Aorta (tissue), 5 donors: ENCODE measurements around the gene IL1B. TPM values are rescaled to one million over a fixed set of nuclear protein-coding genes. Genes with fewer than 3 reads are reported as not detected.

Experiments used
- ATAC-seq: fragments of 200-7000 bp; cut with Tn5 transposase; one replicate; pipeline ENCODE4 v1.9.1; 2022; ENCODE audit warnings: moderate library complexity; ENCODE audit not compliant: low FRiP score
- DNase-seq, 2 donors: peaks; one replicate each; pipeline ENCODE4 v3.0.0-alpha.2; 2020
- H3K27ac ChIP-seq, 2 donors: one replicate each; pipeline ENCODE4 v1.5.1; 2013; ENCODE audit warnings: low read length in 2 of 2, mild to moderate bottlenecking in 2 of 2, moderate library complexity in 2 of 2, control low read depth in 1 of 2, inconsistent platforms in 1 of 2, low read depth in 1 of 2
- H3K27me3 ChIP-seq, 2 donors: one replicate each; pipeline ENCODE4 v1.6.1; 2013; ENCODE audit warnings: control low read depth in 1 of 2, low read length in 1 of 2, mild to moderate bottlenecking in 1 of 2, moderate library complexity in 1 of 2; ENCODE audit not compliant: insufficient read depth in 2 of 2, control insufficient read depth in 1 of 2
- H3K36me3 ChIP-seq, 2 donors: one replicate each; pipeline ENCODE4 v1.6.1; 2013; ENCODE audit warnings: control low read depth in 1 of 2, low read length in 1 of 2, mild to moderate bottlenecking in 1 of 2; ENCODE audit not compliant: insufficient read depth in 2 of 2, control insufficient read depth in 1 of 2
- H3K4me1 ChIP-seq, 2 donors: one replicate each; pipeline ENCODE4 v1.6.1; 2013; ENCODE audit warnings: low read length in 2 of 2, control low read depth in 1 of 2, mild to moderate bottlenecking in 1 of 2, moderate library complexity in 1 of 2; ENCODE audit not compliant: insufficient read depth in 2 of 2, control insufficient read depth in 1 of 2
- H3K4me3 ChIP-seq, 2 donors: one replicate each; pipeline ENCODE4 v1.5.1; 2013; ENCODE audit warnings: low read length in 2 of 2, control low read depth in 1 of 2, mild to moderate bottlenecking in 1 of 2
- H3K9me3 ChIP-seq: one replicate; pipeline ENCODE4 v1.6.1; 2013; ENCODE audit warnings: mild to moderate bottlenecking, low read length; ENCODE audit not compliant: control insufficient read depth
- WGBS, 2 donors: extraction: QIAGEN DNeasy Blood & Tissue Kit; methylation state at CpG; one replicate each; pipeline ENCODE4 v1.1.7; 2013; 5-methylcytosine and 5-hydroxymethylcytosine counted together
- intact Hi-C, 2 donors: fragments of 100-400 bp; cut with DNase I; formaldehyde crosslinking; loops; one replicate each; pipeline versions ENCODE4 v1.14.2 to v1.15.0; 2022
- polyA plus RNA-seq, 2 donors: library from polyadenylated mRNA; stranded (reverse); fragments of 200-250 nt; gene quantifications; one replicate each; pipeline ENCODE4 v1.2.3, GENCODE V29; 2013
- total RNA-seq, 2 donors: library from RNA; stranded (reverse); fragmentation: NEBNext Ultra II Directional; extraction: Animal tissue kit (Norgen Biotek cat#: 25700); gene quantifications; one replicate each; pipeline ENCODE4 v1.2.1, GENCODE V29; 2021
- donor health status: healthy with polysubstance abuse.
- donor health status: Bipolar disorder and iron deficiency.
- donor health status: DM: no; HTN: no; CAD: no.
- donor health status: DM: no; HTN: no; CAD: no.
- donor health status: DM: yes; HTN: yes; CAD: no.

IL1B gene
- total and polyA plus RNA-seq, 4 donors = 1.2 to 9.3 (median 2.3) TPM

DNA sequence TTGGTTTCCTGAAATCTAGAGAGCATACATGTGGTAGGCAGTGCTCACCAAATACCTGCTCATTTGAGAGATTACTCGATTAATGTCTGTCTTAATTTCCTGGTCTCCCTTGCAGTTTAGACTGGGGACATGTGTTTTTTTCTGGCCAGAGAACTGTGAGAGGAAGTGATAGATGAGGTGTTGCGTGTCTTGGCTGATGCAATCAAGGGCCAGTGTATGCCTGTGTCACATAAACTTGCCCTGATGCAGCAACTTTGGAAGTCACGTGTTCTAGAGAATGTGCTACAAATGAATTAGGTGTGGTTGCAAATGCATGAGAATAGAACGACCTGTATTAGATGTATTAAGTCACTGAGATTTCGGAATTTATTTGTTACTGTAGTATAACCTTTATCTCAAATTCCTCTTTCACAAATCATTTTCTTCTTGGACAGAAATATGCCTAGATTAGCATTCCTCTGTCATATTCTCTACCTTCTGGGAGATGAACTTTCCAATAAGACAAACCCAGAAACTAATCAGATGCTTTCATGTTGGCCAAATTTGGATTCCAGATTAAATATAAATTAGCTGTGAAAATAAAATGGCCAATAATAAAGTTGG lies 42.3 kb downstream of the IL1B start:
- DNase-seq (peak in 1 of 2 donors; percentile 69), ATAC-seq (peak; percentile 74)
- H3K4me1 ChIP-seq = no peaks in the 10 kb centered on the region
- no peaks in the 10 kb centered on the region for H3K36me3 ChIP-seq
- H3K4me3 ChIP-seq = no peak overlapping the region
- 61 to 67% methylated on average over 5 of the region's 5 CpGs for WGBS, 2 donors
- no peaks in the 10 kb centered on the region for H3K9me3 ChIP-seq
- intact Hi-C loops = no loop called here
- H3K27ac ChIP-seq = no peak overlapping the region
- no peaks in the 10 kb centered on the region for H3K27me3 ChIP-seq

DNA sequence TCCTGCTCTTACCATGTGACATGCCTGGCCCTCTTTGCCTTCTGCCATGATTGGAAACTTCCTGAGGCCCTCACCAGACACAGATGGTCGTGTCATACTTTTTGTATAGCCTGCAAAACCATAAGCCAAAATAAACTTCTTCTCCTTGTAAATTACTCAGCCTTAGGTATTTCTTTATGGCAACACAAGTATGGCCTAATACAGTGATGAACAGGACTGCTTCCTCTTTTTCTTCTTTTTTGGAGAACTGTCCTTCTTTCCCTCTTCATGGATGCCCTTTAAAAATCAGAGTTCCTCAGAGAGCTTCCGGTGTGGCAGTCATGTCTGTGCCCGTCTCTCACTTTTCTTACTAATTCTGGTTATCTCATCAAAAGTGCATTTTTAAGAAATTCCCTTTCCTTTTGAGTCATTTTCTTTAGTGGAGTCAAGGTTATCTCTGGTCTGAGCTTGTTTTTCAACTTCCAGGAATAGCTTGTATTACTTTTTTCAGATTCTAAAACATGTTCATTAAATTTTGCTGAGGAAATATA lies 43.1 kb downstream of the IL1B start:
- intact Hi-C loops = no loop called here
- H3K9me3 ChIP-seq = no peaks in the 10 kb centered on the region
- no peak for DNase-seq
- no peak for ATAC-seq
- 42 to 46% methylated on average over 3 of the region's 3 CpGs for whole genome bisulfite sequencing, 2 donors
- no peaks in the 10 kb centered on the region for H3K27me3 ChIP-seq
- H3K4me1 ChIP-seq = no peaks in the 10 kb centered on the region
- no peaks in the 10 kb centered on the region for H3K36me3 ChIP-seq
- no peak overlapping the region for H3K27ac ChIP-seq
- H3K4me3 ChIP-seq = no peak overlapping the region

DNA sequence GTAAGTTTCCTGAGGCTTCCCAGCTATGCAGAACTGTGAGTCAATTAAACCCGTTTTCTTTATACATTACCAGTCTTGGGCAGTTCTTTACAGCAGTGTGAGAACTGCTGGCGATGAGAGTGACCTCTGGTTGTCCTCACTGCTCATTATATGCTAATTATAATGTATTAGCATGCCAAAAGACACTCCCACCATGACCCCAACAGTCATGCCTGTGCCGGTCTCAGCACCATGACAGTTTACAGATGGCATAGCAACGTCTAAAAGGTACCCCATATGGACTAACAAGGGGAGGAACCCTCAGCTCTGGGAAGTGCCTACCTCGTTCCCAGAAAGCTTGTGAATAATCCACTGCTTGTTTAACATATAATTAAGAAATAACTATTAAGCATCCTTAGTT lies 44.2 kb downstream of the IL1B start:
- no peak for ATAC-seq
- H3K27me3 ChIP-seq = no peaks in the 10 kb centered on the region
- WGBS, 2 donors = 75 to 76% methylated on average over 5 of the region's 5 CpGs
- H3K9me3 ChIP-seq = no peaks in the 10 kb centered on the region
- no peaks in the 10 kb centered on the region for H3K36me3 ChIP-seq
- intact Hi-C loops = no loop called here
- H3K27ac ChIP-seq = no peak overlapping the region
- DNase-seq = no peak
- no peak overlapping the region for H3K4me3 ChIP-seq
- H3K4me1 ChIP-seq = no peaks in the 10 kb centered on the region

DNA sequence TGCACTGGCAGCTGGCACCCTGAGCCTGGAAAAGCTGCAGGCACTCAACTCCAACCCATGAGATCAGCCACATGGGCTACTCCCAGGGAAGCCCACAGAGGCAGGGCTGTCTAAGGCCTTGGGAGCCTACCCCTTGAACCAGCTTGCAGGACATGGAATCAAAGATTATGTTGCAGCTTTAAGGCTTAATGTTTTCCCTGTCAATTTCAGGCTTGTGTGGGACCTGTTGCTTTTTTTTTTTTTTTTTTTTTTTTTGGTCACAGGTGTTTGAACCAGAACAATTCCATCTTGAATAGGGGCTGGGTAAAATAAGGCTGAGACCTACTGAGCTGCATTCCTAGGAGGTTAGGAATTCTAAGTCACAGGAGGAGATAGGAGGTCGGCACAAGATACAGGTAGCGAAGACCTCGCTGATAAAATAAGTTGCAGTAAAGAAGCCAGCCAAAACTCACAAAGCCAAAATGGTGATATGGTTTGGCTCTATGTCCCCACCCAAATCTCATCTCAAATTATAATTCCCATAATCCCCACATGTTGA lies 44.8 kb downstream of the IL1B start:
- intact Hi-C loops = no loop called here
- 93 to 98% methylated on average over 3 of the region's 3 CpGs for WGBS, 2 donors

DNA sequence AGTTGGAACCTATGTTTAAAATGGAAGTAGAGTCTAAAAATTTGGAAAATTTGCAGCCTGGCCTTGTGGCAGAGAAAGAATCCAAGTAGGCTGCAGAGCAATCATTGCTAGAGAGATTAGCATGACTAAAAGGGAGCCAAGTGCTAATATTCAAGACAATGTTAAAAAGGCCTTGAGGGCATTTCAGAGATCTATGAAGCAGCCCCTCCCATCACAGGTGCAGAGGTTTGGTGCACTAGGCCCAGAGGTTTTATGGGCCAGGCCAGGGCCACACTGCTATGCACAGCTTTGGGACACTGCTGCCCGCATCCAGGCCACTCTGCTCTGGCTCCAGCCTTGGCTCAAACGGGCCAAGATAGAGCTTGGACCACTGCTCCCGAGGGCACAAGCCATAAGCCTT lies 45.6 kb downstream of the IL1B start:
- no peaks in the 10 kb centered on the region for H3K9me3 ChIP-seq
- no peaks in the 10 kb centered on the region for H3K4me1 ChIP-seq
- intact Hi-C loops = no loop called here
- ATAC-seq (no peak), DNase-seq (no peak)
- no peaks in the 10 kb centered on the region for H3K36me3 ChIP-seq
- H3K27ac ChIP-seq = no peak overlapping the region
- 89 to 95% methylated on average over 3 of the region's 3 CpGs for WGBS, 2 donors
- no peak overlapping the region for H3K4me3 ChIP-seq
- H3K27me3 ChIP-seq = no peaks in the 10 kb centered on the region

More for the DNA sequence above, 44.8 kb downstream of the IL1B start:
- no peak for ATAC-seq
- Histone ChIP-seq H3K4me3 (no peak overlapping the region), H3K27me3 (no peaks in the 10 kb centered on the region), H3K36me3 (no peaks in the 10 kb centered on the region), H3K27ac (no peak overlapping the region), H3K9me3 (no peaks in the 10 kb centered on the region), H3K4me1 (no peaks in the 10 kb centered on the region)
- no peak for DNase-seq

DNA sequence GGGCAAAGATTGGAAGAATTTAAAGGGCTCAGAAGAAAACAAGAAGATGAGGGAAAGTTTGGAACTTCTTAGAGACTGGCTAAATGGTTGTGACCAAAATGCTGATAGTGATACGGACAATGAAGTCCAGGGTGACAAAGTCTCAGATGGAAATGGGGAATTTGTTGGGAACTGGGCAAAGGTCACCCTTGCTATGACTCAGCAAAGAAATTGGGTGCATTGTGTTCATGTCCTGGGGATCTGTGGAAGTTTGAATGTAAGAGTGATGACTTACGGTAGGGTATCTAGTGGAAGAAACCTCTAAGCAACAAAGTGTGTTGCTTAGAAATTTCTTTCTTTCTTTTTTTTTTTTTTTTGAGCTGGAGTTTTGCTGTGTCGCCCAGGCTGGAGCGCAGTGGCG lies 46.3 kb downstream of the IL1B start:
- Histone ChIP-seq H3K4me1 (no peaks in the 10 kb centered on the region), H3K9me3 (no peaks in the 10 kb centered on the region), H3K27me3 (no peaks in the 10 kb centered on the region), H3K36me3 (no peaks in the 10 kb centered on the region), H3K27ac (no peak overlapping the region), H3K4me3 (no peak overlapping the region)
- ATAC-seq (no peak), DNase-seq (no peak)
- 92 to 95% methylated on average over 5 of the region's 5 CpGs for WGBS, 2 donors
- intact Hi-C loops = no loop called here

DNA sequence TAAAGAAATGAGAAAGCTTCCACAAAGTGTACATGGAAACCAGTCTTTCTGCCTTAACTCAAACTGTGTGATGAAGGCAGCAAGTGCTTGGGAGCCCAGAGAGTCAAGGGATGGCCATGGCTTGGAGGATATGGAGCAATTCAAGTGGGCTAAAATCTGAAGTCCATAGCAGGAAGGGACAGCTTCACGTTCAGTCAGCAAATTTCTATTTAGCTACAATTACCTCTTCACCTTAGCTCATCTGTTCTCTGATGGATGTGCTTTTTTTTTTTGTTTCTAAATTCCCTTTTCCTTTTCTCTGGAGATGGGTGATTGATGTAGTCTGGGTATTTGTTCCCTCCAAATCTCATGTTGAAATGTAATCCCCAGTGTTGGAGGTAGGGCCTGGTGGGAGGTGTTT lies 47.4 kb downstream of the IL1B start:
- no peaks in the 10 kb centered on the region for H3K4me1 ChIP-seq

DNA sequence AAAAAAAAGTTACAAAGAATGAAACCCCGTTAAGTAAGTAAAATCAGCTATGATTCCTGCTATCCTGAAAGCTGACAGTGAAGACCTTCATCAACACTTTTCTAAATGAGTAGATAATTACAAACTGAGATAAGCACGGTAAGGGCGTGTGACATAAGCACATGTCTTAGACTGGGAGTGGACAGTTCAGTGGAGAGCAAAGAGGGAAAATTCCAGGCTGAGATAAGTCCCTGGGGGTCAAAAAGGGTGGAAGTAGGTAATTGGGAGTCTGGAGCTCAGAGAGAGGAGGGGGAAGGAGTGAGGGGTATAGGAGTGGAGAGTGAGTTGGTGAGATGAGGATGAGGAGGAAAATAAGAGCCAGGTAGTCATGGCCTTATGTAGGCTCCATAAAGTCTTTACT lies 47.9 kb downstream of the IL1B start:
- no peaks in the 10 kb centered on the region for H3K27me3 ChIP-seq
- no peak overlapping the region for H3K4me3 ChIP-seq
- WGBS, 2 donors = 91% methylated on average over 3 of the region's 3 CpGs
- ATAC-seq (no peak), DNase-seq (no peak)
- no peaks in the 10 kb centered on the region for H3K4me1 ChIP-seq
- no peaks in the 10 kb centered on the region for H3K9me3 ChIP-seq
- H3K36me3 ChIP-seq = no peaks in the 10 kb centered on the region
- intact Hi-C loops = no loop called here
- H3K27ac ChIP-seq = no peak overlapping the region

More for the DNA sequence above, 47.4 kb downstream of the IL1B start:
- 86 to 88% methylated on average over 1 of the region's 1 CpG for WGBS, 2 donors
- Histone ChIP-seq H3K27ac (no peak overlapping the region), H3K9me3 (no peaks in the 10 kb centered on the region), H3K4me3 (no peak overlapping the region), H3K36me3 (no peaks in the 10 kb centered on the region), H3K27me3 (no peaks in the 10 kb centered on the region)
- DNase-seq (no peak), ATAC-seq (no peak)
- intact Hi-C loops = no loop called here

DNA sequence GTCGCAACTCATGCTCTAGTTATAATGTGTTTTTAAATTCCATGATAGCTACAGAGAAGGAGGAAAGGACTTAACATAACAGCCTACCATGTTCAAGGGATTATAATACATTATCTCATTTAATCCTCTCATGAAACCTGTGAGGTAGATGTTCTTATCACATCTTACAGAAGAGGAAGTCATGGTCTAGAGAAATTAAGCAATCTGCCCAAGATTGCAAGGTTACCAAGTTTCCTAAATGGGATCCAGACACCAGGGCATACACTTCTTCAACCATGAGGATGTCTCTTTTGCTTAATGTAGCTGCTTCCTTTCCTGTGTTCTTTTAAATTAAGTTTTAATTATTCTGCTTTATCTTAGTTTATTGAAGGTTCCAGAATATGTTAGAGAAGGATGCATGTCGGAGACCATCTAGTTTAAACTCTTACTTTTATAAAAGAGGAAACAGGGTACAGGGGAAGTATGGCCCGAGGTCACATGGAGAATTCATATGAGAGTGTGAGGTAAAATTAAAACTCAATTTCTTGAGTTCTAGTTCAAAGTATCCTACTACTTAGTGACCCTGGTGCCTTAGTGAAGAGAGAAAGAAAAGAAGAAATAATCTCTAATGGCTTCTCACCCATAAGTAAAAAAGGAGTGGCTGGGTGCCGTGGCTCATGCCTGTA lies 48.7 kb downstream of the IL1B start:
- 87 to 89% methylated on average over 4 of the region's 4 CpGs for WGBS, 2 donors
- H3K9me3 ChIP-seq = no peaks in the 10 kb centered on the region
- intact Hi-C loops = no loop called here
- no peaks in the 10 kb centered on the region for H3K36me3 ChIP-seq
- DNase-seq (no peak), ATAC-seq (no peak)
- no peak overlapping the region for H3K4me3 ChIP-seq
- H3K27me3 ChIP-seq = no peaks in the 10 kb centered on the region
- no peaks in the 10 kb centered on the region for H3K4me1 ChIP-seq
- H3K27ac ChIP-seq = no peak overlapping the region
